Measurements from ENCODE around the gene DDX24. TPM values are rescaled to one million over a fixed set of nuclear protein-coding genes. Genes with fewer than 3 reads are reported as not detected.

DDX24 gene
- total RNA-seq, 1 experiment from 2014 or later, result 203 TPM

- no TSS peak for BruUV-seq (replicated peaks)
These were observed 36.4 kb downstream of the DDX24 start for GRCh38 chr14:94044476-94045091.

DNA sequence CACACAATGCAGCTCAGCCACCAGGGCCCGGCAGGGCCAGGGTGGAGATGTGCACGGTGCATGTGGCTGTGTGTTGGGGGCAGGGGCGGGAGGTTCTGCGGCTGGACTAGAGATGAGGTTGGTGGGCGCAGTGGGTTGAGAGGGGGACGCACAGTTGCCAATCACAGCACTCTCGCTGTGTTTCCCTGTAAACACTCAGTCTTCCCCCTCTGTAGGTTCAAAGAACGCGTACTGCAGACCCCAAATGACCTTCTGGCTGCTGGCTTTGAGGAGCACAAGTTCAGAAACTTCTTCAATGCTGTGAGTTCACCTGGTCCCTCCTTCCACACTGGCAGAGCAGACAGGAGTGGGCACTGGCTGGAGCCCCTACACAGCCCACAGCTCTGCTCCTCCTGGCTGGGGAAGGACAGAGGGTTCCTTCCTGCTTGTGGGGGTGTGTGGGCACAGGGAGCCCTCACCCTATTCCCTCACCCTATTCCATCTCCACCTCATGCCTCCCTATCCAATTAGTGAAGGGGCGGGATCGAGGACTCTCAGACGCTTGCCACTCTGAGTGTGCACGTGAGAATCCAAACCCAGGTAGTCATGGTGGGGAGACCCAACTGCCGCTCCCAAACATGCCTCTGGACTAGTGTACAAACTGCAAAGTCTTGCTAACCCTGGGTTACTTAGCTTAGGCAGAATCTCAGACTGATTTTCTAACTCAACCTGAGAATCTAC is 37.1 kb downstream of the DDX24 start:
- Histone ChIP-seq H3K36me3 (ENCODE audit: insufficient read depth, low read length, poor library complexity, severe bottlenecking) (peaks cover 14% of the 10 kb centered on the region), H3K4me3 (ENCODE audit: low read depth, low read length, poor library complexity, severe bottlenecking) (no peak overlapping the region), H3K9me3 (ENCODE audit: low read depth, low read length, poor library complexity, severe bottlenecking) (no peaks in the 10 kb centered on the region), H3K4me1 (ENCODE audit: insufficient read depth, low read length, poor library complexity, severe bottlenecking) (peaks cover 10% of the 10 kb centered on the region), H3K27me3 (replicated peaks; ENCODE audit: insufficient read depth, low read depth, low read length, poor library complexity) (no peaks in the 10 kb centered on the region), H3K27ac (ENCODE audit: low read depth, low read length, poor library complexity, severe bottlenecking) (no peak overlapping the region)
- BruUV-seq (replicated peaks), result no TSS peak
- no peak for DNase-seq (ENCODE audit: low spot score)
- TF ChIP-seq EZH2 (IDR thresholded peaks at IDR 0.05; ENCODE audit: borderline replicate concordance, low read depth, low read length, poor library complexity, severe bottlenecking) (no peak), CTCF (conservative IDR thresholded peaks at IDR 0.05; ENCODE audit: low read depth, low read length) (no peak)
- CTCF ChIA-PET, result no interaction called here
- POLR2A ChIA-PET (ENCODE audit: low non-redundant PET), result no interaction called here
- intact Hi-C loops (cut with micrococcal nuclease; ENCODE audit: unreplicated experiment), result no loop called here

More at GRCh38 chr14:94044476-94045091, 36.4 kb downstream of the DDX24 start:
- TF ChIP-seq EZH2 (IDR thresholded peaks at IDR 0.05; ENCODE audit: borderline replicate concordance, low read depth, low read length, poor library complexity, severe bottlenecking) (no peak), CTCF (conservative IDR thresholded peaks at IDR 0.05; ENCODE audit: low read depth, low read length) (no peak)
- intact Hi-C loops (cut with micrococcal nuclease; ENCODE audit: unreplicated experiment), result no loop called here
- no peaks in the 10 kb centered on the region for H3K27me3 ChIP-seq (replicated peaks; ENCODE audit: insufficient read depth, low read depth, low read length, poor library complexity)
- H3K27ac ChIP-seq (ENCODE audit: low read depth, low read length, poor library complexity, severe bottlenecking), result no peak overlapping the region
- ChIA-PET POLR2A (ENCODE audit: low non-redundant PET) (interaction anchor here (0.6 kb wide), 1 partner anchor 136 kb away, joined by 6 read pairs; no protein-coding TSS in a partner anchor), CTCF (no interaction called here)
- H3K4me3 ChIP-seq (ENCODE audit: low read depth, low read length, poor library complexity, severe bottlenecking), result no peak overlapping the region
- H3K4me1 ChIP-seq (ENCODE audit: insufficient read depth, low read length, poor library complexity, severe bottlenecking), result peaks cover 17% of the 10 kb centered on the region
- no peaks in the 10 kb centered on the region for H3K9me3 ChIP-seq (ENCODE audit: low read depth, low read length, poor library complexity, severe bottlenecking)
- peaks cover 18% of the 10 kb centered on the region for H3K36me3 ChIP-seq (ENCODE audit: insufficient read depth, low read length, poor library complexity, severe bottlenecking)
- DNase-seq (ENCODE audit: low spot score), result no peak

GRCh38 chr14:94043111-94043755 is 37.8 kb downstream of the DDX24 start:
- no peaks in the 10 kb centered on the region for H3K9me3 ChIP-seq (ENCODE audit: low read depth, low read length, poor library complexity, severe bottlenecking)
- peaks cover 3% of the 10 kb centered on the region for H3K4me1 ChIP-seq (ENCODE audit: insufficient read depth, low read length, poor library complexity, severe bottlenecking)
- ChIA-PET POLR2A (ENCODE audit: low non-redundant PET) (no interaction called here), CTCF (no interaction called here)
- H3K27me3 ChIP-seq (replicated peaks; ENCODE audit: insufficient read depth, low read depth, low read length, poor library complexity), result no peaks in the 10 kb centered on the region
- peaks cover 14% of the 10 kb centered on the region for H3K36me3 ChIP-seq (ENCODE audit: insufficient read depth, low read length, poor library complexity, severe bottlenecking)
- no peak for DNase-seq (ENCODE audit: low spot score)
- intact Hi-C loops (cut with micrococcal nuclease; ENCODE audit: unreplicated experiment), result no loop called here
- no peak overlapping the region for H3K27ac ChIP-seq (ENCODE audit: low read depth, low read length, poor library complexity, severe bottlenecking)
- TF ChIP-seq EZH2 (IDR thresholded peaks at IDR 0.05; ENCODE audit: borderline replicate concordance, low read depth, low read length, poor library complexity, severe bottlenecking), result no peak
- no peak for TF ChIP-seq CTCF (conservative IDR thresholded peaks at IDR 0.05; ENCODE audit: low read depth, low read length)
- H3K4me3 ChIP-seq (ENCODE audit: low read depth, low read length, poor library complexity, severe bottlenecking), result no peak overlapping the region
- no TSS peak for BruUV-seq (replicated peaks)

All from A673 (cell line).